Calu3 (cell line): ENCODE results near the gene ADGRE2. TPM values are rescaled to one million over a fixed set of nuclear protein-coding genes. Genes with fewer than 3 reads are reported as not detected.
A peak's percentile ranks its signal among the peaks of the same experiment; 100 is the strongest.
"Not testable (repeated sequence)": the region's sequence is repeated elsewhere in the genome, so short reads cannot be mapped to it uniquely, and the experiment has no call there.

Source experiments
- BruUV-seq: library from RNA; stranded (reverse); fragments of 400-500 nt; replicated peaks from 2 replicates; lab custom pipeline; 2021; lab: Mats Ljungman, UMichigan
- CTCF ChIA-PET: fragments of 300-600 bp; sonication (Branson Sonifier 250); formaldehyde crosslinking; loops from one replicate; lab custom pipeline; 2022; ENCODE audit warnings: antibody characterized with exemption; lab: Charles Lee
- DNase-seq: peaks from one replicate; pipeline ENCODE4 v3.0.0; 2022
- H3K27ac Mint-ChIP-seq: one replicate; pipeline ENCODE4 v1.8.0; 2022; ENCODE audit warnings: mixed read lengths; ENCODE audit not compliant: unreplicated experiment
- H3K27me3 Mint-ChIP-seq: one replicate; pipeline ENCODE4 v1.8.0; 2022; ENCODE audit warnings: mixed read lengths; ENCODE audit not compliant: unreplicated experiment
- H3K36me3 Mint-ChIP-seq: one replicate; pipeline ENCODE4 v1.8.0; 2022; ENCODE audit warnings: mild to moderate bottlenecking, moderate library complexity, mixed read lengths; ENCODE audit not compliant: insufficient read depth, unreplicated experiment
- H3K4me1 Mint-ChIP-seq: one replicate; pipeline ENCODE4 v1.8.0; 2022; ENCODE audit warnings: mild to moderate bottlenecking, low read depth, mixed read lengths; ENCODE audit not compliant: unreplicated experiment
- H3K4me3 Mint-ChIP-seq: one replicate; pipeline ENCODE4 v1.8.0; 2022; ENCODE audit warnings: mild to moderate bottlenecking, low read depth, moderate library complexity, mixed read lengths; ENCODE audit not compliant: unreplicated experiment
- H3K9me3 Mint-ChIP-seq: one replicate; pipeline ENCODE4 v1.8.0; 2022; ENCODE audit warnings: low read depth, mixed read lengths; ENCODE audit not compliant: unreplicated experiment
- intact Hi-C: fragments of 100-400 bp; cut with micrococcal nuclease; formaldehyde crosslinking; loops from one replicate; pipeline ENCODE4 v1.10.0; 2022; ENCODE audit not compliant: unreplicated experiment
- total RNA-seq: library from RNA; stranded (reverse); gene quantifications from 2 replicates; pipeline ENCODE4 v1.2.3, GENCODE V29; 2022
- TF ChIP-seq, protein P1 (sequence below): fragments of 200-600 bp; IDR thresholded peaks from one replicate; pipeline ENCODE4 v1.8.0; 2022; ENCODE audit warnings: antibody characterized with exemption; ENCODE audit not compliant: unreplicated experiment

ADGRE2 gene
- total RNA-seq, 1 experiment from 2014 or later: not detected

DNA sequence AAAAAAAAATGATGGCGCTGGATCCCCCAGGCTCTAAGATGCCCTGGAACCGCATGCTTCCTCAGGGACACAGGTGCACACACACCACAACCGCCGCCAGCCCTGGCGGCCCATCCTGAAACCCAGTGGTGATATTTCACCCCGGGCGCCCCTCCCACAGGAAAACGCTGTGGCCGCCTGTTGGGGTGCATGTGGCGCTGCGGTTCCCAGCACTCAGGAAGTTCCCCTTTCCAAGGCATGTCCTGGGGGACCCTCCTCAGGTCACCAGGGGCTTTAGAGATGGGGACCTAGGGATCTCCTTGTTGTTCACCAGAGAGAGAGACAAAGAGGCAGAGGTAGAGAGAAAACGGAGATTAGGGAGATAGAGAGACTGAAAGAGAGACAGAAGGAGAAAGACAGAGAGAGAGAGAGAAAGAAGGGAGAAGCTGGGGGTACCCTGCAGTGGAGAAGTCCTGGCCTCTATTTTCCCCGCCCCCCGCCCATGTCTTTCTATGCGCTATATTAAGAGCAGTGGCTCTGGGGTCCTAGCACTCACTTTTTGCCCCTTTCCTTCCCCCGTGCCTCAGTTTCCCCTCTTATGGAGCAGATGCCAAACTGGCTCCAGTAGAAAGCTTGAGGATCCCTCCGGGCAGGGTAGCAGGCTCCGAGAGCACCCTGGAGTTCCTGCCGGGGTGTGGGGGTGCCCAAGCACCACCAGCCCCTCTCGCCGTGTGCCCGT, 2.3 kb downstream of the ADGRE2 start:
- H3K4me3 Mint-ChIP-seq: peak overlapping the region; percentile 25

DNA sequence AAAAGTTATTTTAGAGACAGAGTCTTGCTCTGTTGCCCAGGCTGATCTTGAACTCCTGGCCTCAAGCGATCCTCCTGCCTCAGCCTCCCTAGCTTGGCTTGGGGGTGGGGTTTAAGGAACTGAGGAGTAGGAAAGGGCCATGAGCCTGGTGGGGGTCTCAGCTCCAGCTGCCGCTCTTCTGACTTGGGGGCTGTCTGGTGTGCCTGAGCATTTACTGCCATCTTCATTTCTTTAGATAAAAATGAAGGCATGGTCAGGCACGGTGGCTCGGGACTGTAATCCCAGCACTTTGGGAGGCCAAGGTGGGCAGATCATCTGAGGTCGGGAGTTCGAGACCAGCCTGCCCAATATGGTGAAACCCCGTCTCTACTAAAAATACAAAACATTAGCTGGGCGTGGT, 3.0 kb downstream of the ADGRE2 start:
- Mint-ChIP-seq H3K27me3 (peaks cover 42% of the 10 kb centered on the region), H3K36me3 (peaks cover 13% of the 10 kb centered on the region)
- H3K4me3 Mint-ChIP-seq, H3K9me3 Mint-ChIP-seq, H3K4me1 Mint-ChIP-seq, H3K27ac Mint-ChIP-seq, DNase-seq, CTCF ChIA-PET, BruUV-seq, intact Hi-C loops: not testable (repeated sequence)

More for the DNA sequence above, 2.3 kb downstream of the ADGRE2 start:
- TF ChIP-seq, protein P1, sequence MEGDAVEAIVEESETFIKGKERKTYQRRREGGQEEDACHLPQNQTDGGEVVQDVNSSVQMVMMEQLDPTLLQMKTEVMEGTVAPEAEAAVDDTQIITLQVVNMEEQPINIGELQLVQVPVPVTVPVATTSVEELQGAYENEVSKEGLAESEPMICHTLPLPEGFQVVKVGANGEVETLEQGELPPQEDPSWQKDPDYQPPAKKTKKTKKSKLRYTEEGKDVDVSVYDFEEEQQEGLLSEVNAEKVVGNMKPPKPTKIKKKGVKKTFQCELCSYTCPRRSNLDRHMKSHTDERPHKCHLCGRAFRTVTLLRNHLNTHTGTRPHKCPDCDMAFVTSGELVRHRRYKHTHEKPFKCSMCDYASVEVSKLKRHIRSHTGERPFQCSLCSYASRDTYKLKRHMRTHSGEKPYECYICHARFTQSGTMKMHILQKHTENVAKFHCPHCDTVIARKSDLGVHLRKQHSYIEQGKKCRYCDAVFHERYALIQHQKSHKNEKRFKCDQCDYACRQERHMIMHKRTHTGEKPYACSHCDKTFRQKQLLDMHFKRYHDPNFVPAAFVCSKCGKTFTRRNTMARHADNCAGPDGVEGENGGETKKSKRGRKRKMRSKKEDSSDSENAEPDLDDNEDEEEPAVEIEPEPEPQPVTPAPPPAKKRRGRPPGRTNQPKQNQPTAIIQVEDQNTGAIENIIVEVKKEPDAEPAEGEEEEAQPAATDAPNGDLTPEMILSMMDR: no peak
- CTCF ChIA-PET: no interaction called here
- no peaks in the 10 kb centered on the region for H3K9me3 Mint-ChIP-seq
- H3K36me3 Mint-ChIP-seq: peaks cover 13% of the 10 kb centered on the region
- no peak overlapping the region for H3K27ac Mint-ChIP-seq
- no peaks in the 10 kb centered on the region for H3K4me1 Mint-ChIP-seq
- intact Hi-C loops: no loop called here
- peaks cover 42% of the 10 kb centered on the region for H3K27me3 Mint-ChIP-seq
- DNase-seq: no peak
- BruUV-seq: no TSS peak

DNA sequence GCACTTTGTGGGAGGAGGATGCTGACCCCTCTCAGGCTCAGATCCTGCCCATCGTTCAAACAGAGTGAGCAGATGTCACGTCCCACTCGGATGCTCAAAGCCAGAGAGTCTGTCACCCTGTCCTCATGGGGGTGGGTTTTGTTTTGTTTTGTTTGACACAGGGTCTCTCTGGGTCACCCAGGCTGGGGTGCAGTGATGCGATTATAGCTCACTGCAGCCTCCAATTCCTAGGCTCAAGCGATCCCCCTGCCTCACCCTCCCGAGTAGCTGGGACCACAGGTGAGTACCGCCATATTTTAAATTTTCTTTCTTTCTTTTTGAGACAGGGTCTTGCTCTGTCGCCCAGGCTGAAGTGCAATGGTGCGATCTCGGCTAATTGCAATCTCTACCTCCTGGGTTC, 4.0 kb downstream of the ADGRE2 start:
- H3K4me1 Mint-ChIP-seq: no peaks in the 10 kb centered on the region
- H3K27ac Mint-ChIP-seq: no peak overlapping the region
- peaks cover 13% of the 10 kb centered on the region for H3K36me3 Mint-ChIP-seq
- no peaks in the 10 kb centered on the region for H3K9me3 Mint-ChIP-seq
- BruUV-seq: no TSS peak
- intact Hi-C loops: no loop called here
- no peak overlapping the region for H3K4me3 Mint-ChIP-seq
- CTCF ChIA-PET: no interaction called here
- TF ChIP-seq, protein P1: no peak
- no peak for DNase-seq
- H3K27me3 Mint-ChIP-seq: peaks cover 47% of the 10 kb centered on the region

DNA sequence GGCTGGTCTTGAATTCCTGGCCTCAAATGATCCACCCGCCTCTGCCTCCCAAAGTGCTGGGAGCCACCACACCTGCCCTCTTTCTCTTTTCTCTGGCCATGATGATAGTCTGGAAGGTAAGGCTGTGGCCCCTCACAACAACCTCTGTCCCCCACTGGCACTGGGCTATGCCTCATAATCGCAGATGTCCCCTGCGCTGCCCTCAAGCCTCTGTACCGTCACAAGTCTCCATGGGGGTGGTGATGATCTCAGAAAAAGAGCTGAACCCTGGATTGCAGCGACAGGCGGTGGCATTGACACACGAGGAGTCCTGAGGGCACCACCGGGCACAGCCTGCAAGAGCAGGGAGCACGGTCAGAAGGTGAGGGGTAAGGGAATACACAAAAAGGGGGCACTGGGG, 4.6 kb downstream of the ADGRE2 start:
- CTCF ChIA-PET, H3K9me3 Mint-ChIP-seq: not testable (repeated sequence)

DNA sequence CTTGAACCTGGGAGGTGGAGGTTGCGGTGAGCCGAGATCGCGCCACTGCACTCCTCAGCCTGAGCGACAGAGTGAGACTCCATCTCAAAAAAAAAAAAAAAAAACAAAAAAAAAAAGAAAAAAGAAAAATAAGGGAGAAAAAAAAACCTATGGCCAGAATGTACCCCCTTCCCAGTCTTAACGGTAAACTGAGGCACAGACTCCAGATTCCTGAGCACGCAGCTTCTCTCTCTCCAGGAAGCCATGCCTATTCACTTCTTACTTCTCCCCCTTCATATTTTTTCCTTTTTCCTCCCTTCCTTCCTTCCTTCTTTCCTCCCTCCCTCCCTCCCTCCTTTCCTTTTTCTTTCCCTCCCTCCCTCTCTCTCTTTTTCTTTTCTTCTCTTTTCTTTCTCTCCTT, 5.4 kb downstream of the ADGRE2 start:
- Mint-ChIP-seq H3K27ac (no peak overlapping the region), H3K27me3 (peaks cover 43% of the 10 kb centered on the region), H3K9me3 (no peaks in the 10 kb centered on the region), H3K36me3 (peaks cover 13% of the 10 kb centered on the region), H3K4me3 (no peak overlapping the region), H3K4me1 (no peaks in the 10 kb centered on the region)
- DNase-seq: no peak
- no TSS peak for BruUV-seq
- TF ChIP-seq, protein P1: no peak
- intact Hi-C loops: no loop called here
- CTCF ChIA-PET: no interaction called here

More for the DNA sequence above, 4.6 kb downstream of the ADGRE2 start:
- H3K4me3 Mint-ChIP-seq, DNase-seq, H3K27ac Mint-ChIP-seq, BruUV-seq, intact Hi-C loops, H3K4me1 Mint-ChIP-seq: not testable (repeated sequence)
- peaks cover 13% of the 10 kb centered on the region for H3K36me3 Mint-ChIP-seq
- peaks cover 45% of the 10 kb centered on the region for H3K27me3 Mint-ChIP-seq
